Neuronal stem cell (in vitro differentiated cells): ENCODE measurements around the gene IL12RB1.
A peak's percentile ranks its signal among the peaks of the same experiment; 100 is the strongest.
"Not testable (repeated sequence)": the region's sequence is repeated elsewhere in the genome, so short reads cannot be mapped to it uniquely, and the experiment has no call there.

Experiments
- DNase-seq: peaks from one replicate; pipeline ENCODE4 v3.0.0-alpha.2; 2013; ENCODE audit warnings: low spot score
- H2AFZ ChIP-seq: one replicate; pipeline ENCODE4 v1.6.1; 2013; ENCODE audit warnings: mild to moderate bottlenecking, low read length, inconsistent platforms
- H2AK5ac ChIP-seq: 2 replicates; pipeline ENCODE4 v1.6.1; 2013; ENCODE audit warnings: low read depth, mild to moderate bottlenecking, inconsistent platforms, low read length, moderate library complexity, mixed read lengths
- H2BK120ac ChIP-seq: 2 replicates; pipeline ENCODE4 v1.6.1; 2013; ENCODE audit warnings: low read depth, mild to moderate bottlenecking, inconsistent platforms, low read length, moderate library complexity, mixed read lengths
- H2BK12ac ChIP-seq: one replicate; pipeline ENCODE4 v1.6.1; 2013; ENCODE audit warnings: low read length, inconsistent platforms
- H2BK15ac ChIP-seq: 2 replicates; pipeline ENCODE4 v1.6.1; 2013; ENCODE audit warnings: mild to moderate bottlenecking, low read length, inconsistent platforms, mixed read lengths
- H2BK5ac ChIP-seq: one replicate; pipeline ENCODE4 v1.6.1; 2013; ENCODE audit warnings: inconsistent platforms, mild to moderate bottlenecking, low read length, moderate library complexity
- H3K14ac ChIP-seq: one replicate; pipeline ENCODE4 v1.6.1; 2013; ENCODE audit warnings: low read length, inconsistent platforms
- H3K18ac ChIP-seq: 2 replicates; pipeline ENCODE4 v1.6.1; 2013; ENCODE audit warnings: low read length, inconsistent platforms
- H3K23ac ChIP-seq: 2 replicates; pipeline ENCODE4 v1.6.1; 2013; ENCODE audit warnings: low read depth, mild to moderate bottlenecking, mixed read lengths, low read length, inconsistent platforms; ENCODE audit not compliant: poor library complexity
- H3K27ac ChIP-seq: replicated peaks from 3 replicates; pipeline ENCODE4 v1.5.1; 2013; ENCODE audit warnings: low read length, inconsistent platforms
- H3K27me3 ChIP-seq, 3 experiments: 2 replicates each; pipeline ENCODE4 v1.6.1; 2013; ENCODE audit warnings: low read length in 3 of 3, mild to moderate bottlenecking in 2 of 3, inconsistent platforms in 1 of 3, low read depth in 1 of 3, mixed read lengths in 1 of 3, moderate library complexity in 1 of 3; ENCODE audit not compliant: control insufficient read depth in 3 of 3, insufficient read depth in 3 of 3
- H3K36me3 ChIP-seq, 2 donors: replicated peaks in 1 of 2; 2 replicates each; pipeline ENCODE4 v1.6.1; 2013; ENCODE audit warnings: low read length in 2 of 2; ENCODE audit not compliant: control insufficient read depth in 2 of 2, insufficient read depth in 2 of 2
- H3K4ac ChIP-seq: 2 replicates; pipeline ENCODE4 v1.6.1; 2013; ENCODE audit warnings: inconsistent platforms, mild to moderate bottlenecking, low read length, moderate library complexity
- H3K4me1 ChIP-seq, 2 donors: 1 replicate in 1 of 2; 2 replicates in 1 of 2; pipeline ENCODE4 v1.6.1; 2013; ENCODE audit warnings: low read length in 2 of 2, low read depth in 1 of 2; ENCODE audit not compliant: control insufficient read depth in 2 of 2, insufficient read depth in 1 of 2
- H3K4me2 ChIP-seq: one replicate; pipeline ENCODE4 v1.6.1; 2013; ENCODE audit warnings: mild to moderate bottlenecking, low read length, inconsistent platforms; ENCODE audit not compliant: insufficient read depth, poor library complexity, severe bottlenecking
- H3K4me3 ChIP-seq, 2 donors: 2 replicates each; pipeline ENCODE4 v1.5.1; 2013; ENCODE audit warnings: low read length in 2 of 2, mild to moderate bottlenecking in 2 of 2, inconsistent platforms in 1 of 2, moderate library complexity in 1 of 2
- H3K79me1 ChIP-seq: one replicate; pipeline ENCODE4 v1.6.1; 2013; ENCODE audit warnings: low read depth, mild to moderate bottlenecking, inconsistent platforms, low read length, moderate library complexity
- H3K9ac ChIP-seq: one replicate; pipeline ENCODE4 v1.6.1; 2013; ENCODE audit warnings: mild to moderate bottlenecking, low read depth, low read length, inconsistent platforms; ENCODE audit not compliant: poor library complexity
- H3K9me3 ChIP-seq, 2 donors: replicated peaks in 1 of 2; 2 replicates each; pipeline versions ENCODE3 to v1.6.1; 2013; ENCODE audit warnings: low read length in 2 of 2, mild to moderate bottlenecking in 2 of 2, inconsistent platforms in 1 of 2, low read depth in 1 of 2, mixed read lengths in 1 of 2, moderate library complexity in 1 of 2; ENCODE audit not compliant: control insufficient read depth in 2 of 2, insufficient read depth in 1 of 2
- H4K8ac ChIP-seq: one replicate; pipeline ENCODE4 v1.6.1; 2013; ENCODE audit warnings: low read depth, mild to moderate bottlenecking, inconsistent platforms, low read length, moderate library complexity
- H4K91ac ChIP-seq: one replicate; pipeline ENCODE4 v1.6.1; 2013; ENCODE audit warnings: low read length, low read depth, mild to moderate bottlenecking, inconsistent platforms; ENCODE audit not compliant: poor library complexity
- WGBS, 2 donors: extraction: QIAGEN DNeasy Blood & Tissue Kit; methylation state at CpG; one replicate each; pipeline ENCODE4 v1.1.7; 2013; ENCODE audit warnings: missing lambda C conversion rate in 2 of 2, mixed read lengths in 1 of 2; ENCODE audit not compliant: insufficient read length in 2 of 2, insufficient replicate concordance in 1 of 2; ENCODE audit errors: extremely low coverage in 2 of 2; 5-methylcytosine and 5-hydroxymethylcytosine counted together

Gene IL12RB1

GRCh38 chr19:18089726-18090125 lies 3.0 kb upstream of the IL12RB1 start:
- Histone ChIP-seq H3K9ac (peak overlapping the region; percentile 44), H3K79me1 (peaks cover 2% of the 10 kb centered on the region), H3K18ac (peak overlapping the region; percentile 87), H2AFZ (peak overlapping the region; percentile 17), H3K4ac (no peak overlapping the region), H3K27ac (no peak overlapping the region), H2BK15ac (no peak overlapping the region), H3K4me3 (no peak overlapping the region), H2BK120ac (no peak overlapping the region), H3K9me3 (no peaks in the 10 kb centered on the region), H4K91ac (no peak overlapping the region), H2BK12ac (no peak overlapping the region), H2AK5ac (peak overlapping the region; percentile 81), H3K27me3 (no peaks in the 10 kb centered on the region), H3K14ac (peak overlapping the region; percentile 8), H3K23ac (no peak overlapping the region), H4K8ac (peak overlapping the region; percentile 43), H3K4me1 (peaks cover 1% of the 10 kb centered on the region in 2 donors), H3K4me2 (no peak overlapping the region), H3K36me3 (no peaks in the 10 kb centered on the region), H2BK5ac (no peak overlapping the region)
- no peak for DNase-seq
- WGBS, 2 donors, result no CpG with 5 or more reads among the region's 5 CpGs

DNA sequence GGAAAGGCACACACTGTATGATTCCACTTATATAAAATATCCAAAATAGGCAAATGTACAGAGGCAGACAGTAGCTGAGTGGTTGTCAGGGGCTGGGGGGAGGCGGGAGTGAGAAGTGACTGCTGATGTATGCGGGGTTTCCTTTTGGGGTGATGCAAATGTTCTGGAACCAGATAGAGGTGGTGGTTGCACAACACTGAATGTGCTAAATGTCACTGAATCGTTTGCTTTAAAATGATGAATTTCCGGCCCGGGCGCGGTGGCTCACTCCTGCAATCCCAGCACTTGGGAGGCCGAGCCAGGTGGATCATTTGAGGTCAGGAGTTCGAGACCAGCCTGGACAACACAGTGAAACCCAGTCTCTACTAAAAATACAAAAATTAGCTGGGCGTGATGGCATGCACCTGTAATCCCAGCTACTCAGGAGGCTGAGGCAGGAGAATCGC lies 2.4 kb upstream of the IL12RB1 start:
- H2BK120ac ChIP-seq, H3K9me3 ChIP-seq, H2BK5ac ChIP-seq, H2AK5ac ChIP-seq, H3K4me3 ChIP-seq, H3K27me3 ChIP-seq, H2AFZ ChIP-seq, H3K4me2 ChIP-seq, H3K36me3 ChIP-seq, H4K8ac ChIP-seq, H3K9ac ChIP-seq, H3K27ac ChIP-seq, H2BK15ac ChIP-seq, H3K4me1 ChIP-seq, H3K79me1 ChIP-seq, H3K4ac ChIP-seq, H2BK12ac ChIP-seq, H3K23ac ChIP-seq, DNase-seq, H4K91ac ChIP-seq, H3K18ac ChIP-seq, H3K14ac ChIP-seq: not testable (repeated sequence)
- WGBS, 2 donors, result no CpG with 5 or more reads among the region's 11 CpGs

- Histone ChIP-seq H3K79me1 (peaks cover 2% of the 10 kb centered on the region), H2AFZ (no peak overlapping the region), H3K4me1 (peaks cover 0 to 1% of the 10 kb centered on the region in 2 donors), H2BK12ac (no peak overlapping the region), H3K23ac (no peak overlapping the region), H2BK5ac (no peak overlapping the region), H4K8ac (no peak overlapping the region), H3K4ac (no peak overlapping the region), H2BK120ac (no peak overlapping the region), H2AK5ac (no peak overlapping the region), H3K18ac (no peak overlapping the region), H3K4me2 (no peak overlapping the region), H3K9me3 (peaks cover 0 to 3% of the 10 kb centered on the region in 2 donors), H3K27me3 (peaks cover 0 to 3% (median 0%) of the 10 kb centered on the region in 3 experiments), H3K36me3 (no peaks in the 10 kb centered on the region), H3K4me3 (no peak overlapping the region), H2BK15ac (no peak overlapping the region), H3K27ac (no peak overlapping the region), H3K9ac (no peak overlapping the region), H4K91ac (no peak overlapping the region), H3K14ac (no peak overlapping the region)
- WGBS, 2 donors, result no CpG with 5 or more reads among the region's 8 CpGs
- DNase-seq, result no peak
Observed at GRCh38 chr19:18085702-18086457, 854 bp downstream of the IL12RB1 start.

- Histone ChIP-seq H2BK5ac (no peak overlapping the region), H3K9me3 (peaks cover 0 to 3% of the 10 kb centered on the region in 2 donors), H2BK15ac (no peak overlapping the region), H3K4ac (no peak overlapping the region), H2AK5ac (no peak overlapping the region), H3K36me3 (no peaks in the 10 kb centered on the region), H3K9ac (no peak overlapping the region), H3K27me3 (peaks cover 0 to 3% (median 0%) of the 10 kb centered on the region in 3 experiments), H3K27ac (no peak overlapping the region), H4K91ac (no peak overlapping the region), H3K4me3 (no peak overlapping the region), H3K4me2 (no peak overlapping the region), H2BK12ac (no peak overlapping the region), H3K18ac (no peak overlapping the region), H3K79me1 (no peaks in the 10 kb centered on the region), H2BK120ac (no peak overlapping the region), H4K8ac (no peak overlapping the region), H3K23ac (no peak overlapping the region), H3K14ac (no peak overlapping the region), H2AFZ (no peak overlapping the region), H3K4me1 (no peaks in the 10 kb centered on the region)
- WGBS, 2 donors, result 100% methylated on average over 2 to 5 of the region's 8 CpGs
- no peak for DNase-seq
Observed at GRCh38 chr19:18083929-18084684, 2.6 kb downstream of the IL12RB1 start.
